ENCODE data around the gene ISLR2. TPM values are rescaled to one million over a fixed set of nuclear protein-coding genes. Genes with fewer than 3 reads are reported as not detected.

ISLR2 gene
- total and polyA plus RNA-seq, 2 donors from 2014 or later = 0.13 to 1.1 TPM

DNA sequence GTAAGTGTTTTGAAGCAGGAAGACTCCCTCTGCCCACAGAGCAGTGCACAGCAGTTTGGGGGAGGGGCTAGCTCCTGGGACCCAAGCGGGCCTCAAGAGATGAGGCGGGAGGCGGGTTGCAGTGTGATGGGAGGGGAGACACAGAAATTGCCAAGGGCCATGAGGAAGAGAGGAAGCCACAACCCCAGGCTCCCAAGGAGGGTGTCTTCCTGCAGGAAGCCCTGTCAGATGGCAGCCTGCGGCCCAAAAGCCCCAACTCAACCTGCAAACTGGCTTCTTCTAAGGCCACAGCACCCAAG, 7.3 kb upstream of the ISLR2 start:
- peaks cover 0 to 3% (median 0%) of the 10 kb centered on the region in 3 donors for H3K4me1 ChIP-seq (ENCODE audit: control insufficient read depth in 2 of 3, insufficient read depth in 2 of 3, low read depth in 1 of 3, low read length in 3 of 3)
- FAIRE-seq (no peak), DNase-seq (peak in 3 of 5 donors; percentile 30 to 41 (median 37))
- no peaks in the 10 kb centered on the region for H3K36me3 ChIP-seq (ENCODE audit: control insufficient read depth in 2 of 3, insufficient read depth in 3 of 3, low read length in 3 of 3)
- TF ChIP-seq, protein P1, sequence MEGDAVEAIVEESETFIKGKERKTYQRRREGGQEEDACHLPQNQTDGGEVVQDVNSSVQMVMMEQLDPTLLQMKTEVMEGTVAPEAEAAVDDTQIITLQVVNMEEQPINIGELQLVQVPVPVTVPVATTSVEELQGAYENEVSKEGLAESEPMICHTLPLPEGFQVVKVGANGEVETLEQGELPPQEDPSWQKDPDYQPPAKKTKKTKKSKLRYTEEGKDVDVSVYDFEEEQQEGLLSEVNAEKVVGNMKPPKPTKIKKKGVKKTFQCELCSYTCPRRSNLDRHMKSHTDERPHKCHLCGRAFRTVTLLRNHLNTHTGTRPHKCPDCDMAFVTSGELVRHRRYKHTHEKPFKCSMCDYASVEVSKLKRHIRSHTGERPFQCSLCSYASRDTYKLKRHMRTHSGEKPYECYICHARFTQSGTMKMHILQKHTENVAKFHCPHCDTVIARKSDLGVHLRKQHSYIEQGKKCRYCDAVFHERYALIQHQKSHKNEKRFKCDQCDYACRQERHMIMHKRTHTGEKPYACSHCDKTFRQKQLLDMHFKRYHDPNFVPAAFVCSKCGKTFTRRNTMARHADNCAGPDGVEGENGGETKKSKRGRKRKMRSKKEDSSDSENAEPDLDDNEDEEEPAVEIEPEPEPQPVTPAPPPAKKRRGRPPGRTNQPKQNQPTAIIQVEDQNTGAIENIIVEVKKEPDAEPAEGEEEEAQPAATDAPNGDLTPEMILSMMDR (IDR thresholded peaks at IDR 0.05; ENCODE audit: borderline replicate concordance, extremely low read depth, insufficient read depth) = no peak
- no peaks in the 10 kb centered on the region for H3K9me3 ChIP-seq (ENCODE audit: control insufficient read depth in 2 of 3, insufficient read depth in 1 of 3, low read length in 3 of 3)
- no peak overlapping the region for H3K4me3 ChIP-seq (ENCODE audit: low read length in 3 of 3)
- H3K27ac ChIP-seq (ENCODE audit: low read depth in 2 of 2, low read length in 2 of 2) = no peak overlapping the region
- no peak overlapping the region for H3K9ac ChIP-seq (ENCODE audit: low read length in 3 of 3)
- no peaks in the 10 kb centered on the region for H3K27me3 ChIP-seq (ENCODE audit: control insufficient read depth, insufficient read depth, low read length)
- intact Hi-C loops (cut with DNase I) = loop anchor here (5.0 kb wide), 1 partner anchor 189 kb away; no protein-coding TSS in a partner anchor

DNA sequence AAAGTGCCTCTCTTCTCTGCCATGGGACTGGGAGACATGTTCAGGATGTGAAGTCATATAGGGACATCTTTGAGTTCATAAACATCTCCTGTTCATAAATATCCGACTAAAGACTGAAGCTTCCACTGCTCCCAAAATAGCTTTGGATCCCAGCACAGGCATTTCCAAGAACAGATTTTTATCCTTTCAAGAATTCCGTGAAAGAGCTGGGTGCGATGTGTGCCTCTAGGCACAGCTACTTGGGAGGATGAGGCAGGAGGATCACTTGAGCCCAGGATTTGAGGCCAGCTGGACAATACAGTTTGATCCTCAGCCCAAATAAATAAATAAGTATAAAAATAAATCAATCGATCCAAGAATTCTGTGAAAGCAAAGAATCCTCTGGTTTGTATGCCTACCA, 6.7 kb upstream of the ISLR2 start:
- no peak overlapping the region for H3K4me3 ChIP-seq (ENCODE audit: low read length in 3 of 3)
- intact Hi-C loops (cut with DNase I) = loop anchor here (5.0 kb wide), 1 partner anchor 189 kb away; no protein-coding TSS in a partner anchor
- DNase-seq = no peak
- no peaks in the 10 kb centered on the region for H3K9me3 ChIP-seq (ENCODE audit: control insufficient read depth in 2 of 3, insufficient read depth in 1 of 3, low read length in 3 of 3)
- no peak for FAIRE-seq
- TF ChIP-seq, protein P1 (IDR thresholded peaks at IDR 0.05; ENCODE audit: borderline replicate concordance, extremely low read depth, insufficient read depth) = no peak
- no peaks in the 10 kb centered on the region for H3K36me3 ChIP-seq (ENCODE audit: control insufficient read depth in 2 of 3, insufficient read depth in 3 of 3, low read length in 3 of 3)
- H3K27me3 ChIP-seq (ENCODE audit: control insufficient read depth, insufficient read depth, low read length) = peaks cover 4% of the 10 kb centered on the region
- H3K4me1 ChIP-seq (ENCODE audit: control insufficient read depth in 2 of 3, insufficient read depth in 2 of 3, low read depth in 1 of 3, low read length in 3 of 3) = peaks cover 0 to 6% (median 0%) of the 10 kb centered on the region in 3 donors
- no peak overlapping the region for H3K9ac ChIP-seq (ENCODE audit: low read length in 3 of 3)
- no peak overlapping the region for H3K27ac ChIP-seq (ENCODE audit: low read depth in 2 of 2, low read length in 2 of 2)

DNA sequence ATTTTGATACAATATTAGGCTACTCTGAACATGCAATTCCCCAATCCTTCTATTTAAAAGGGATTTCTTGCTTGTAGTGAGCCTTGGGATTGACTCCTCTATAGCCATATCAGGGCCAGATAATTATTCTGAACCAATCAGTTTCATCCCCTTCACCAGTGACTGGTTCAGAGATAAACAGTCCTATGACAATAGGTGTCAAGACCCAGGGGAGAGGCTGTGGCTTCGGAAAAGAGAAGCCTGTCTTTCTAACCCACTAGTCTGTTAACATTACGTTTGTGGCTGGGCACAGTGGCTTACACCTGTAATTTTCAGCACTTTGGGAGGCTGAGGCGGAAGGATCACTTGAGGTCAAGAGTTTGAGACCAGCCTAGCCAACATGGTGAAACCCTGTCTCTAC, 6.2 kb upstream of the ISLR2 start:
- H3K4me3 ChIP-seq (ENCODE audit: low read length in 3 of 3) = no peak overlapping the region
- H3K9ac ChIP-seq (ENCODE audit: low read length in 3 of 3) = no peak overlapping the region
- no peaks in the 10 kb centered on the region for H3K36me3 ChIP-seq (ENCODE audit: control insufficient read depth in 2 of 3, insufficient read depth in 3 of 3, low read length in 3 of 3)
- H3K4me1 ChIP-seq (ENCODE audit: control insufficient read depth in 2 of 3, insufficient read depth in 2 of 3, low read depth in 1 of 3, low read length in 3 of 3) = peaks cover 0 to 8% (median 0%) of the 10 kb centered on the region in 3 donors
- no peak overlapping the region for H3K27ac ChIP-seq (ENCODE audit: low read depth in 2 of 2, low read length in 2 of 2)
- H3K9me3 ChIP-seq (ENCODE audit: control insufficient read depth in 2 of 3, insufficient read depth in 1 of 3, low read length in 3 of 3) = no peaks in the 10 kb centered on the region
- H3K27me3 ChIP-seq (ENCODE audit: control insufficient read depth, insufficient read depth, low read length) = peaks cover 7% of the 10 kb centered on the region
- FAIRE-seq = no peak
- TF ChIP-seq, protein P1 (IDR thresholded peaks at IDR 0.05; ENCODE audit: borderline replicate concordance, extremely low read depth, insufficient read depth) = no peak
- intact Hi-C loops (cut with DNase I) = loop anchor here (5.0 kb wide), 1 partner anchor 188 kb away; no protein-coding TSS in a partner anchor
- DNase-seq = no peak

DNA sequence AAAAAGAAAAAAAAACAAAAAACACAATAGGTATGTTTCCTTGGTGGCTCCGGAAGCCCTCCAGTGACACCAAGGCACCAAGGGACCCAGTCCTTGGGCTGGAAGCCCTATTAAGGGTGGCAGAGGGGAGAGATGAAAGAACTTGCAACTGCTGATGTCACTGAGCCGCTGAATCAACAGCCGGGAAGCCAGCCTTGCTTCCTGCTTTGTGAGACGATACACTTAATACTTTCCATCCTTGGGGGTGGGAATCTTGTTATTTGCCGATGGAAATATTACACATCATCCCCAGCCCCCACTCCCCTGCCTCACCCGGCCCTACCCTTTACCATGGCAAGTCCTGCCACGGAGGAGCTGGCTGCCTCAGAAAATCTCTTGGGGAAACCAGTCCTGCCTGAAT, 5.6 kb upstream of the ISLR2 start:
- H3K27me3 ChIP-seq (ENCODE audit: control insufficient read depth, insufficient read depth, low read length) = peaks cover 12% of the 10 kb centered on the region
- no peaks in the 10 kb centered on the region for H3K36me3 ChIP-seq (ENCODE audit: control insufficient read depth in 2 of 3, insufficient read depth in 3 of 3, low read length in 3 of 3)
- FAIRE-seq (no peak), DNase-seq (no peak)
- TF ChIP-seq, protein P1 (IDR thresholded peaks at IDR 0.05; ENCODE audit: borderline replicate concordance, extremely low read depth, insufficient read depth) = no peak
- peaks cover 0 to 12% (median 0%) of the 10 kb centered on the region in 3 donors for H3K4me1 ChIP-seq (ENCODE audit: control insufficient read depth in 2 of 3, insufficient read depth in 2 of 3, low read depth in 1 of 3, low read length in 3 of 3)
- intact Hi-C loops (cut with DNase I) = loop anchor here (5.0 kb wide), 2 partner anchors 188 to 198 kb away; no protein-coding TSS in a partner anchor
- H3K9me3 ChIP-seq (ENCODE audit: control insufficient read depth in 2 of 3, insufficient read depth in 1 of 3, low read length in 3 of 3) = no peaks in the 10 kb centered on the region
- H3K27ac ChIP-seq (ENCODE audit: low read depth in 2 of 2, low read length in 2 of 2) = no peak overlapping the region
- no peak overlapping the region for H3K4me3 ChIP-seq (ENCODE audit: low read length in 3 of 3)
- no peak overlapping the region for H3K9ac ChIP-seq (ENCODE audit: low read length in 3 of 3)
